IPS DF 6.9 (cell line): ENCODE measurements around the gene LHX2.

Experiments
- DNase-seq: peaks from one replicate; pipeline ENCODE4 v3.0.0-alpha.2; 2013; ENCODE audit warnings: low read depth, low spot score
- H3K27ac ChIP-seq: one replicate; pipeline ENCODE4 v1.5.1; 2013; ENCODE audit warnings: low read length, control low read depth
- H3K27me3 ChIP-seq: 2 replicates; pipeline ENCODE4 v1.6.1; 2013; ENCODE audit warnings: mild to moderate bottlenecking, low read length; ENCODE audit not compliant: control insufficient read depth, insufficient read depth
- H3K36me3 ChIP-seq: 2 replicates; pipeline ENCODE4 v1.6.1; 2013; ENCODE audit warnings: low read length; ENCODE audit not compliant: control insufficient read depth, insufficient read depth
- H3K4me1 ChIP-seq: 2 replicates; pipeline ENCODE4 v1.6.1; 2013; ENCODE audit warnings: low read length; ENCODE audit not compliant: control insufficient read depth, insufficient read depth
- H3K4me3 ChIP-seq: 2 replicates; pipeline ENCODE4 v1.5.1; 2013; ENCODE audit warnings: mild to moderate bottlenecking, low read length
- H3K9me3 ChIP-seq: 2 replicates; pipeline ENCODE4 v1.6.1; 2013; ENCODE audit warnings: low read length, inconsistent platforms; ENCODE audit not compliant: control insufficient read depth, insufficient read depth
- WGBS: extraction: QIAGEN DNeasy Blood & Tissue Kit; methylation state at CpG from one replicate; pipeline ENCODE4 v1.1.7; 2013; ENCODE audit warnings: mixed read lengths, missing lambda C conversion rate; ENCODE audit not compliant: insufficient read length, insufficient coverage; 5-methylcytosine and 5-hydroxymethylcytosine counted together

Gene LHX2

DNA sequence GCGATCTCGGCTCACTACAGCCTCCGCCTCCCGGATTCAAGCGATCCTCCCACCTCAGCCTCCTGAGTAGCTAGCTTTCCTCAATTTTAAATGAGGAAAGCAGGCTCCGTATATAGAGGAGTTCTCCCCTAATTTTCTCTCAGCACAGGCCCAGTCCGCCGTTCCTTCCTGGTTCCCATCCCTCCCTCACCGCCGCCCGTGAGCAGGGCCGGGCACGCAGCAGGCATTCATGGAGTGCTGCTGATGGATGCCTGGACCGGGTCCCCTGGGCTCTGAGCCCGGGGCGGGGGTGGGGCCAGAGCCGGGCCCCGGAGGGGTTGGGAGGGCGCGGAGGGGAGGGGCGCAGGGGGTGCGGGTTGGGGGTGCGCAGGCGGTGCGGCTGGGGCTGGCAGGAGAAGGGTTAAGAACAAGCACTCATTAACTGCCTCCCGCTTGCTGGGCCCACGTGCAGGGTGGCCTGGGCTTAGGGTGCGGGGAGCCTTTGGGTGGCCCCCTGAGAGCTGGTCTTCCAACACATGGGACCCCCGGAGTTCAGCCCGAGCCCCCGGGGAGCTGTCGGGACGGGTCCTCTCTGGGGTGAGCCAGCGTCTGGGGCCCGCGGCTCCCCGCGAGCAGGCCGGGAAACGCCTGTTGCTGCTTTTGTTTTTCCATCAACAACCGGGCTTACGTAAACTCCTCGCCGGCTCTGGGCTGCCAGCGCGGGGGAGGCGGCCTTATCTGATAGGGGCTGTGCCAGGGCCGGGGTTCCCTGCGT, 33.7 kb downstream of the LHX2 start:
- no peaks in the 10 kb centered on the region for H3K9me3 ChIP-seq
- DNase-seq, result no peak
- H3K36me3 ChIP-seq, result no peaks in the 10 kb centered on the region
- no peak overlapping the region for H3K27ac ChIP-seq
- WGBS, result no CpG with 5 or more reads among the region's 49 CpGs
- peaks cover 15% of the 10 kb centered on the region; the same call in 1 of the 2 replicates for H3K27me3 ChIP-seq
- H3K4me1 ChIP-seq, result no peaks in the 10 kb centered on the region
- H3K4me3 ChIP-seq, result peak overlapping the region; percentile 43; the same call in 1 of the 2 replicates

GRCh38 chr9:124045830-124046177, 34.2 kb downstream of the LHX2 start:
- no peak for DNase-seq
- Histone ChIP-seq H3K27ac (no peak overlapping the region), H3K9me3 (no peaks in the 10 kb centered on the region), H3K36me3 (no peaks in the 10 kb centered on the region), H3K4me1 (no peaks in the 10 kb centered on the region), H3K4me3 (peak overlapping the region; percentile 43; the same call in 1 of the 2 replicates), H3K27me3 (peaks cover 11% of the 10 kb centered on the region; the same call in 1 of the 2 replicates)
- WGBS, result no CpG with 5 or more reads among the region's 18 CpGs

GRCh38 chr9:124046189-124046588, 34.6 kb downstream of the LHX2 start:
- Histone ChIP-seq H3K27ac (no peak overlapping the region), H3K27me3 (peaks cover 11% of the 10 kb centered on the region; the same call in 1 of the 2 replicates), H3K4me3 (no peak overlapping the region), H3K36me3 (no peaks in the 10 kb centered on the region), H3K4me1 (no peaks in the 10 kb centered on the region), H3K9me3 (no peaks in the 10 kb centered on the region)
- DNase-seq, result no peak
- no CpG with 5 or more reads among the region's 10 CpGs for WGBS

- Histone ChIP-seq H3K36me3 (no peaks in the 10 kb centered on the region), H3K4me1 (no peaks in the 10 kb centered on the region), H3K4me3 (no peak overlapping the region), H3K9me3 (no peaks in the 10 kb centered on the region), H3K27me3 (peaks cover 9% of the 10 kb centered on the region; the same call in 1 of the 2 replicates), H3K27ac (no peak overlapping the region)
- WGBS, result no CpG with 5 or more reads among the region's 8 CpGs
- no peak for DNase-seq
Observed at GRCh38 chr9:124047251-124047672, 35.7 kb downstream of the LHX2 start.

- WGBS, result no CpG with 5 or more reads among the region's 1 CpG
- H3K27ac ChIP-seq, result no peak overlapping the region
- no peak for DNase-seq
- no peaks in the 10 kb centered on the region; the same call in 1 of the 2 replicates for H3K27me3 ChIP-seq
- no peak overlapping the region for H3K4me3 ChIP-seq
- no peaks in the 10 kb centered on the region for H3K9me3 ChIP-seq
- no peaks in the 10 kb centered on the region for H3K4me1 ChIP-seq
- H3K36me3 ChIP-seq, result no peaks in the 10 kb centered on the region
Observed at GRCh38 chr9:124050955-124051354, 39.4 kb downstream of the LHX2 start.

DNA sequence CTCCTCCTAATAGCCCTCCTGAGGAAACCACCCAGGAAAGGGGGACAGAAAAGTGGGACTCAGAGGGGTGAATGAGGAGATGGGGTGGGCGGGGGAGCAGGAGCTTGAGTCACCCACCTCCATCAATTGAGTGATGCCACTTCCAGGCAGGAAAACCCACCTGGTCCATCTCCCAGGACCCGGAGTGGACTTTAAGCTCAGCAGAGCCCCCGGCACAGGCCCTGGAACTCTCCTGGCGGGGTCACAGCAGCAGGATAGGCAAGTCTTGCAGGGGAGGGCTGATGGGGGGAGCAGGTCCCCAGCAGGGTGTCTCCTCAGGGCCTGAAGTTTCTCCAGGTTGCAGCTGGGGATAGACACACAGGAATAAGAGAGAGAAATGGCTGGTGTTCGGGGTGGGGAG, 40.8 kb downstream of the LHX2 start:
- Histone ChIP-seq H3K36me3 (no peaks in the 10 kb centered on the region), H3K27me3 (no peaks in the 10 kb centered on the region), H3K4me3 (no peak overlapping the region), H3K27ac (no peak overlapping the region), H3K4me1 (no peaks in the 10 kb centered on the region), H3K9me3 (no peaks in the 10 kb centered on the region)
- WGBS, result no CpG with 5 or more reads among the region's 5 CpGs
- no peak for DNase-seq

- no CpG with 5 or more reads among the region's 7 CpGs for WGBS
- no peak overlapping the region for H3K4me3 ChIP-seq
- H3K36me3 ChIP-seq, result no peaks in the 10 kb centered on the region
- H3K27me3 ChIP-seq, result no peaks in the 10 kb centered on the region
- no peak for DNase-seq
- no peaks in the 10 kb centered on the region for H3K9me3 ChIP-seq
- no peaks in the 10 kb centered on the region for H3K4me1 ChIP-seq
- H3K27ac ChIP-seq, result no peak overlapping the region
Observed at GRCh38 chr9:124054582-124055227, 43.1 kb downstream of the LHX2 start.

DNA sequence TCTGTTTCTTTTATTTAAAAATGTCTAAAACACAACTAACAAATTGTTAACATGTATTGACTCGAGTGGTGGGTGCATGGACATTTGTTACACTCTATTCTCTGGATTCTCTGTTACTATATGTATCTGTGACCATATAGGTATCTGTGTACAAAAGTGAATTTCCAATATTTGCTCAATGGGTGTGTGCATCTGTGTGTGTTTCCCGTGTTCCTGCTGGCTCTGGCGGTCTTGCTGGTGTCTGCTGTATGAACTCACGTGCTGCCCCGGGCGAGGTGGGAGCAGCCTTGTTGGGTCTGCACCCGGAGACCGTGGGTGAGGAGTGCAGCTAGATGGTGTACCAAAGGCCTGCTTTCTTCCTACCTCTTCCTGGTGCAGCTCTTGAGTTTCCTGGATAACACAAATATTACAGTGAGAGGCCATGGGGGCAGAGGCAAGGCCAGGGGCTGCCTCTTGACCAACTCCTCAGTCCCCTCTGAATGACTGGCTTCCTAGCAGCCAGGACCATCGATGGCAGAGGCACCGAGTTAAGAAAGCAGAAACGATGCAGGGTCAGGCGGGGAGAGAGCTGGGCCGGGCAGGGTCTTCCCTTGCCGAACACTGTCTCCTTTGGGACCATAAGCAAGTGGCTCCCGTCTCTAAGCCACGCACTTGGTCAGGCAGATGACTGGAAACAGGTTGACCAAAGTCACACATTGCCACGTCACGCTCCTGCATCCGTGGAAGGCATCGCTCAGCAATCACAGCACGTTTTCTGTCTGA, 49.5 kb downstream of the LHX2 start:
- Histone ChIP-seq H3K27me3 (no peaks in the 10 kb centered on the region), H3K9me3 (no peaks in the 10 kb centered on the region), H3K27ac (no peak overlapping the region), H3K4me1 (no peaks in the 10 kb centered on the region), H3K36me3 (no peaks in the 10 kb centered on the region; the same call in 1 of the 2 replicates), H3K4me3 (no peak overlapping the region)
- WGBS, result no CpG with 5 or more reads among the region's 21 CpGs
- DNase-seq, result no peak

DNA sequence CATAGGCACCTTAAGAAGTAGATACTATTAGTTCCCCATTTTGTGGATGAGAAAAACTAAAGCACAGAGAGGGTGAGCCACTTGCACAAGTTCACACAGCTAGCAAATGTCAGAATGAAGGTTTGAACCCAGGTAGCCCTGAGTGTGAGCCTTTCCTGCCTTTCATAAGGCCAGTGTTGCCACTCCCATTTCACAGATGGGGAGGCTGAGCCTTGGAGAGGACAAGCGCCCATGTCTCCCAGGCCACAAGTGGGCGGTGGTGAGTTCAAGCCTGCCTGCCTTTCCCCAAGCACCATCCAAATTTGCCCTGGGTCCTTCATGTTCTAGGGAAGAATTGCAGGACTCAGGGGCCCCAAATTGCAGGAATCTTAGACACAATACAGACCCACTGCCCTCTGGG, 50.6 kb downstream of the LHX2 start:
- Histone ChIP-seq H3K4me1 (no peaks in the 10 kb centered on the region), H3K4me3 (no peak overlapping the region), H3K27ac (no peak overlapping the region), H3K27me3 (no peaks in the 10 kb centered on the region), H3K9me3 (no peaks in the 10 kb centered on the region), H3K36me3 (no peaks in the 10 kb centered on the region; the same call in 1 of the 2 replicates)
- no CpG with 5 or more reads among the region's 2 CpGs for WGBS
- DNase-seq, result no peak

- H3K27ac ChIP-seq, result no peak overlapping the region
- no peak overlapping the region for H3K4me3 ChIP-seq
- 100% methylated on average over 1 of the region's 13 CpGs for WGBS
- DNase-seq, result no peak
- H3K9me3 ChIP-seq, result no peaks in the 10 kb centered on the region
- H3K27me3 ChIP-seq, result no peaks in the 10 kb centered on the region
- H3K36me3 ChIP-seq, result no peaks in the 10 kb centered on the region; the same call in 1 of the 2 replicates
- no peaks in the 10 kb centered on the region for H3K4me1 ChIP-seq
Observed at GRCh38 chr9:124066783-124067577, 55.4 kb downstream of the LHX2 start.
